Measurements from ENCODE around the gene ARHGAP11A. TPM values are rescaled to one million over a fixed set of nuclear protein-coding genes. Genes with fewer than 3 reads are reported as not detected.

Gene ARHGAP11A
- polyA plus RNA-seq, 1 donor from 2014 or later = 0.50 TPM

- Histone ChIP-seq H3K27me3 (ENCODE audit: insufficient read depth, low read depth, low read length) (no peaks in the 10 kb centered on the region), H3K36me3 (ENCODE audit: insufficient read depth, low read length) (no peaks in the 10 kb centered on the region)
These were observed 21.7 kb downstream of the ARHGAP11A start for GRCh38 chr15:32636908-32637567.

GRCh38 chr15:32637704-32638103 is 22.4 kb downstream of the ARHGAP11A start:
- no peaks in the 10 kb centered on the region for H4K20me1 ChIP-seq (ENCODE audit: insufficient read depth)
- H3K27me3 ChIP-seq (ENCODE audit: insufficient read depth, low read depth, low read length) = no peaks in the 10 kb centered on the region
- no peaks in the 10 kb centered on the region for H3K9me2 ChIP-seq (ENCODE audit: insufficient read depth, low read length)
- H3K79me2 ChIP-seq (replicated peaks; ENCODE audit: insufficient read depth, low read length) = no peaks in the 10 kb centered on the region
- no peak overlapping the region for H3K27ac ChIP-seq (ENCODE audit: low read length)
- H2AFZ ChIP-seq (ENCODE audit: low read depth, low read length) = no peak overlapping the region
- H3F3A ChIP-seq (ENCODE audit: insufficient read depth, low read length, poor library complexity, severe bottlenecking) = no peaks in the 10 kb centered on the region
- no peak overlapping the region for H3K9ac ChIP-seq (ENCODE audit: low read length)
- H3K9me3 ChIP-seq (ENCODE audit: low read length) = no peaks in the 10 kb centered on the region
- no peaks in the 10 kb centered on the region for H3K36me3 ChIP-seq (ENCODE audit: insufficient read depth, low read length)
- no peak overlapping the region for H3K4me2 ChIP-seq (ENCODE audit: low read length)
- H3K4me3 ChIP-seq (ENCODE audit: low read length) = no peak overlapping the region
- TF ChIP-seq EP300 (conservative IDR thresholded peaks at IDR 0.05; ENCODE audit: poor library complexity, severe bottlenecking) (no peak), EZH2 (IDR thresholded peaks at IDR 0.05; ENCODE audit: borderline replicate concordance, insufficient read depth, low read length, poor library complexity, severe bottlenecking) (no peak), MXI1 (conservative IDR thresholded peaks at IDR 0.05; ENCODE audit: poor library complexity, severe bottlenecking) (no peak), REST (IDR thresholded peaks at IDR 0.05; ENCODE audit: borderline replicate concordance) (no peak), CTCF (IDR thresholded peaks at IDR 0.05; ENCODE audit: poor library complexity, severe bottlenecking) (no peak)

More at GRCh38 chr15:32636908-32637567, 21.7 kb downstream of the ARHGAP11A start:
- TF ChIP-seq CTCF (IDR thresholded peaks at IDR 0.05; ENCODE audit: poor library complexity, severe bottlenecking) (no peak), REST (IDR thresholded peaks at IDR 0.05; ENCODE audit: borderline replicate concordance) (no peak), EP300 (conservative IDR thresholded peaks at IDR 0.05; ENCODE audit: poor library complexity, severe bottlenecking) (no peak), POLR2AphosphoS5 (IDR thresholded peaks at IDR 0.05) (no peak), TAF1 (IDR thresholded peaks at IDR 0.05; ENCODE audit: low read depth) (no peak), MXI1 (conservative IDR thresholded peaks at IDR 0.05; ENCODE audit: poor library complexity, severe bottlenecking) (no peak)
- H3K79me2 ChIP-seq (replicated peaks; ENCODE audit: insufficient read depth, low read length) = no peaks in the 10 kb centered on the region
- no peaks in the 10 kb centered on the region for H3K9me3 ChIP-seq (ENCODE audit: low read length)
- no peak overlapping the region for H3K27ac ChIP-seq (ENCODE audit: low read length)
- H3F3A ChIP-seq (ENCODE audit: insufficient read depth, low read length, poor library complexity, severe bottlenecking) = no peaks in the 10 kb centered on the region
- H3K4me3 ChIP-seq (ENCODE audit: low read length) = no peak overlapping the region
- no peaks in the 10 kb centered on the region for H4K20me1 ChIP-seq (ENCODE audit: insufficient read depth)
- no peak overlapping the region for H2AFZ ChIP-seq (ENCODE audit: low read depth, low read length)
- no peak overlapping the region for H3K9ac ChIP-seq (ENCODE audit: low read length)
- no peak overlapping the region for H3K4me2 ChIP-seq (ENCODE audit: low read length)
- H3K9me2 ChIP-seq (ENCODE audit: insufficient read depth, low read length) = no peaks in the 10 kb centered on the region
